DMS114 treated with DMSO at 0.1 percent for 48 hours (cell line): ENCODE data around the gene C1R.
"Not testable (repeated sequence)": the region's sequence is repeated elsewhere in the genome, so short reads cannot be mapped to it uniquely, and the experiment has no call there.

ENCODE experiments used
- DNase-seq: peaks from one replicate; lab custom pipeline; 2025; ENCODE audit not compliant: unreplicated experiment; lab: John Stamatoyannopoulos, UW

Gene C1R

GRCh38 chr12:7039403-7039802, 52.8 kb downstream of the C1R start:
- DNase-seq, result no peak

GRCh38 chr12:7038591-7038990, 53.7 kb downstream of the C1R start:
- no peak for DNase-seq

- not testable (repeated sequence) for DNase-seq
These were observed 54.8 kb downstream of the C1R start for GRCh38 chr12:7037411-7037810.

- DNase-seq, result no peak
These were observed 56.8 kb downstream of the C1R start for GRCh38 chr12:7035463-7035862.

GRCh38 chr12:7034464-7034863, 57.8 kb downstream of the C1R start:
- no peak for DNase-seq

GRCh38 chr12:7032990-7033389, 59.3 kb downstream of the C1R start:
- no peak for DNase-seq

- no peak for DNase-seq
These were observed 60.9 kb downstream of the C1R start for GRCh38 chr12:7031306-7031705.
